Prostate gland (tissue), 1 donor: ENCODE data around the gene SLC9A7.

Experiments
- POLR2A ChIP-seq: fragments of 450-650 bp; IDR thresholded peaks from one replicate; pipeline ENCODE4 v1.6.1; 2016; ENCODE audit warnings: antibody characterized with exemption, mild to moderate bottlenecking
- POLR2AphosphoS5 ChIP-seq: sonication (generic); formaldehyde crosslinking; IDR thresholded peaks from one replicate; pipeline ENCODE4 v1.6.1; 2017; ENCODE audit warnings: antibody characterized with exemption

DNA sequence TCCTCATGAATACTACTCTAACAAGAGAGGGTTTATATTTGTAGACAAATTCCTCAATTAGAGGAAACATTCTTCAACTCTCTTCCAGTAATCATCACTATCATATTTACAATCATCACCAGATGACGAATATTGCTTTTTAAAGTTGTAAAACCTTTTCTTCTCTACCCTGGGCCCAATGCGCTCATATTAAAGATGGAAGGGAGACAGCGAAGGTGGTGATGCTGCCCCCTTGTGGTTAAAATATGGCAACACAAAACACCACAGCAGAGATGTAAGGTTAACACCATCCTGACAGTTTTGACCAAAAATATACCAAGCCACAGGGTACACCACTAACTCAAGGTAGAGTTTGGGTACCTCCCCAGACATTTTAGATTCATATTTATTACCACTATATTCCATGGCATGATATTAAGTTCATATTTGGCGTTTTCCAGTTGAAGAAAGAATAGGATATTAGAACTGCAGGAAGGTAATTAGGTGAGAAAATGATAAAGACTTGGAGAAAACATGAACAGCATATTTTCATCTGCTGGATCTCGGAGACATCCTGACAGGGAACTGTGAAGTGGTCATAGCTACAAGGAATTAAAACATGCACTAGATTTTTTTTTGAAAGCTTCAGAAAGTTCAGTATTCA is 72.8 kb downstream of the SLC9A7 start:
- no peak for TF ChIP-seq POLR2AphosphoS5
- no peak for TF ChIP-seq POLR2A
